NCI-H2171 treated with DMSO at 0.1 percent for 48 hours (cell line): Measurements from ENCODE around the gene CTSW.

Experiments
- DNase-seq: peaks from one replicate; lab custom pipeline; 2025; lab: John Stamatoyannopoulos, UW

The CTSW gene

GRCh38 chr11:65928667-65929066 is 49.0 kb downstream of the CTSW start:
- DNase-seq: no peak

GRCh38 chr11:65931773-65932557 is 52.3 kb downstream of the CTSW start:
- DNase-seq: no peak

GRCh38 chr11:65932558-65932919 is 52.9 kb downstream of the CTSW start:
- peak; percentile 10 for DNase-seq
